D721Med (cell line): ENCODE data around the gene LANCL1.

Experiments
- DNase-seq: peaks from one replicate; pipeline ENCODE4 v3.0.0; 2011; ENCODE audit warnings: low spot score; ENCODE audit not compliant: insufficient read length
- FAIRE-seq: peaks from 2 replicates; lab custom pipeline; 2011; peaks lifted over from hg19 to GRCh38; lab: Jason Lieb, UNC
- TF ChIP-seq, protein P1 (sequence below): IDR thresholded peaks from 2 replicates; pipeline ENCODE4 v1.5.1; 2012; ENCODE audit warnings: mild to moderate bottlenecking, control low read depth; ENCODE audit not compliant: insufficient read depth; ENCODE audit errors: missing control alignments

Gene LANCL1

DNA sequence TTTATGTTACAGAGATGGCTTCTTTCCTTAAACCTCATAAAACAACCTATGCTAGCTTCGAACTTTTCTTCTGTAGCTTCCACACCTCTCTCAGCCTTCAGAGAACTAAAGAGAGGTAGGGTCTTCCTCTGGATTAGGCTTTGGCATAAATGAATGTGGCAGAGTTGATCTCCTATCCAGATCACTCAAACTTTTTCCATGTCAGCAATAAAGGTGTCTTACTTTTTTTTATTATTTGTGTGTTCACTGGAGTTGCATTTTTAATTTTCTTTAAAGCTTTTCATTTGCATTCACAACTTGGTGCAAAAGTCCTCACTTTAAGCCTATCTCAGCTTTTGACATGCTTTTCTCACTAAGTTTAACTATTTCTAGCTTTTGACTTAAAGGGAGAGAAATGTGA is 66.0 kb downstream of the LANCL1 start:
- no peak for DNase-seq
- TF ChIP-seq, protein P1, sequence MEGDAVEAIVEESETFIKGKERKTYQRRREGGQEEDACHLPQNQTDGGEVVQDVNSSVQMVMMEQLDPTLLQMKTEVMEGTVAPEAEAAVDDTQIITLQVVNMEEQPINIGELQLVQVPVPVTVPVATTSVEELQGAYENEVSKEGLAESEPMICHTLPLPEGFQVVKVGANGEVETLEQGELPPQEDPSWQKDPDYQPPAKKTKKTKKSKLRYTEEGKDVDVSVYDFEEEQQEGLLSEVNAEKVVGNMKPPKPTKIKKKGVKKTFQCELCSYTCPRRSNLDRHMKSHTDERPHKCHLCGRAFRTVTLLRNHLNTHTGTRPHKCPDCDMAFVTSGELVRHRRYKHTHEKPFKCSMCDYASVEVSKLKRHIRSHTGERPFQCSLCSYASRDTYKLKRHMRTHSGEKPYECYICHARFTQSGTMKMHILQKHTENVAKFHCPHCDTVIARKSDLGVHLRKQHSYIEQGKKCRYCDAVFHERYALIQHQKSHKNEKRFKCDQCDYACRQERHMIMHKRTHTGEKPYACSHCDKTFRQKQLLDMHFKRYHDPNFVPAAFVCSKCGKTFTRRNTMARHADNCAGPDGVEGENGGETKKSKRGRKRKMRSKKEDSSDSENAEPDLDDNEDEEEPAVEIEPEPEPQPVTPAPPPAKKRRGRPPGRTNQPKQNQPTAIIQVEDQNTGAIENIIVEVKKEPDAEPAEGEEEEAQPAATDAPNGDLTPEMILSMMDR = no peak
- no peak for FAIRE-seq

DNA sequence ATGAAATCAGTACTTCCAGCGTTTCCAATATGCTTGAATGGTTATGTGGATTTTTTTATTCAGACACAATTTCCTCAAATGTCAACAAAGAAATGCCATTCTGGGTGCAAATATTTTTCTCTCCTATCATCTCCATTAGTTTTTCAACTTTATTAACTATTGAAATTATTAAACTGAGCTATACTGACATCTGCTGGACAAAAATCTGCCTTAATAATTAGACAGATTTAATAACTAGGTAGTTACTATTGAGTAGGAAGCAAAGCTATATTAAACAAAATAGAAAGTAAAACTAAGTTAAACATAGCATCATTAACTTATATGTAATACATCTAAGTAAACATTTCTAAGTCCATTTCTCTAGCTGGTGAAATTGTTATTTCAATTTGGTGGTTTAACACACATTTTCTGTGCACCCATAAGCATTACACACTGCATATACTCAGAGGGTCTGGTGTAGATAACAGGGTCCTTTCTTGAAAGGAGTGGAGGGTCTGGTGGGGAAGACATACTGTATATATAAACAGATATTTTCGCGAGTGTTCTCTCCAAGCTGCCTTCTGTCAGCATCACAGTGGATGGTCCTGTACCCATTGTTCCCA is 77.0 kb downstream of the LANCL1 start:
- no peak for DNase-seq
- TF ChIP-seq, protein P1 = peak; percentile 60

DNA sequence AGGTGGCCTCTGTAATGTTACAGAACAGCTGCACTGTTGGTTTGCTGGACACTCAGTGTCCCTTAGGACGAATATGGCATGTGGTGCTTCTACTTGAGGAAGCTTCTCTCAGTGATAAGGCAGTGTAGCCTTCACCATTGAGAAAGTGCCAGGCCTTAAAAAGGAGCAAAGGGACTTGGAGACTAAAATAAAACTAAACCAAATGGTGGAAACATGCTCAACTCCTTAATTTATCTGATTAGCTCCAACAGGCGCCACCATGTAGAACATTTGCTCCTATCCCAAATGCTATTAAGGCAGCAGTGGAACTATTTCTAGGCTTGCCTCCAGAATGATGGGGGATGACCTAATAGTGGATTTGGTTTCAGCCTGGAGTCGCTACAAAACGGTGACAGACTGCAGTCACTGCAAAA is 84.1 kb downstream of the LANCL1 start:
- TF ChIP-seq, protein P1 = no peak
- no peak for FAIRE-seq

More for the DNA sequence above, 77.0 kb downstream of the LANCL1 start:
- no peak for FAIRE-seq

DNA sequence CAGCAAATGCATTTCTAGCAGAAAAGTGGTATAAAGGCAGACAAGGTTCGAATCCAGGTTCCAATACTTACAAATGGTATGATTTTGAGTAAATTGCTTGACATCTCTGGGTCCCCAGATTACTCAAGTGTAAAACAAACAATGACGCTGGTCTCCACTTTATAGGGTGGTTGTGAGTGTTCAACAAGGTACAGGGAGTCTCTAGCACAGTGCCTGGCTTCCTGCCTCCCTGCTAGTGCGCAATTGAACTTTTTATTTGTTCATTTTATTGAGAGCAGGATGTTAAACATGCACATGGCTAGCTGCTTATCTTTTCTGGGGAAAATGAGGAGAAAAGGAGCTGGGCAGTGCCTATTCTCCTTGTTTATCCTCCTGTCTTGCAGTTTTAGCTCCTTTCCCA is 86.7 kb downstream of the LANCL1 start:
- no peak for FAIRE-seq
- DNase-seq = no peak
- TF ChIP-seq, protein P1 = no peak

More for the DNA sequence above, 84.1 kb downstream of the LANCL1 start:
- DNase-seq = no peak

DNA sequence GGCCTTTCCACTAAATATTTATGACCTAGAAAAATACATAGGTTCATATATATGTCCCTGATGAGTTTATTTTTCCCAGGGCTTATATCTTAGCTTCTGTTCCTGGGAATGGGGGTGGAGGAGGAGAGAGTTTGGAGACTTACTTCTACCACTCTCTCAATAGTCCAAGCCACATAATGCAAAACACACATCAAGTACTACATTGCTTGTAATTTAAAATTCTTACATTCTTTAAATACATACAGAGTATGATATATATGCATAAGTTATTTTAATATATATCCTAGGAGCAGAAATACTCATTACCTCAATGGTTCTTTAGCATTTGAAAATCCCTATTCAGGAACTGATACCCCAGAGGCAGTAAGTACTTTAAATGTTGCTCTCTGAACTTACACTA is 88.4 kb downstream of the LANCL1 start:
- TF ChIP-seq, protein P1 = no peak
- FAIRE-seq = no peak
- no peak for DNase-seq

DNA sequence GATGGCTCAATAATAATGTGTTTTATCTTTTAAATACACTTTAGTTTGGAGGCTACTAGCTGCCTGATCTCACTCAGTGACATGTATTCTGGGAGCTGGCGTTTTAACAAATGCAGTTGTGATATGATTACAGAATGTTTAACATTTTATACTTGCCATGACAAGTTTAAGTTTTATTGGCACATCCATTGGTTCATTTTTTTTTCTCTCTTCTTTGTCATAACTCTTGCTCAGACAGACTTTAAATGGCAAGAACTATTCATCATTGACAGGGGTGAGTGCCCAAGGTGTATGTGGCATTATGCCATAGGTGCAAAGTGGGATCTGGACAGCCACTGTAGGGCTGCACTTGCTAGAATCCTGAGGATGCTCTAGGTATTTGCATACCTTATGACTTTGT is 89.5 kb downstream of the LANCL1 start:
- FAIRE-seq = no peak
- no peak for DNase-seq
- TF ChIP-seq, protein P1 = no peak
